Astrocyte (in vitro differentiated cells and primary cell): Measurements from ENCODE around the gene FBXL16. TPM values are rescaled to one million over a fixed set of nuclear protein-coding genes. Genes with fewer than 3 reads are reported as not detected.

Experiments
- DNase-seq: peaks from one replicate; pipeline ENCODE4 v3.0.0-alpha.2; 2010; ENCODE audit warnings: low read depth
- FAIRE-seq: peaks from 2 replicates; lab custom pipeline; 2011; peaks lifted over from hg19 to GRCh38; lab: Jason Lieb, UNC
- H2AFZ ChIP-seq: 2 replicates; pipeline ENCODE4 v1.6.0; 2012; ENCODE audit warnings: low read depth, low read length, inconsistent platforms
- H3K27ac ChIP-seq: 2 replicates; pipeline ENCODE4 v1.5.1; 2011; ENCODE audit warnings: low read depth, low read length, inconsistent platforms
- H3K27me3 ChIP-seq: 2 replicates; pipeline ENCODE4 v1.6.0; 2011; ENCODE audit warnings: low read length, inconsistent platforms; ENCODE audit not compliant: insufficient read depth
- H3K36me3 ChIP-seq: 2 replicates; pipeline ENCODE4 v1.5.1; 2011; ENCODE audit warnings: low read length, inconsistent platforms; ENCODE audit not compliant: insufficient read depth
- H3K4me1 ChIP-seq: 2 replicates; pipeline ENCODE4 v1.5.1; 2011; ENCODE audit warnings: low read length, inconsistent platforms; ENCODE audit not compliant: insufficient read depth
- H3K4me2 ChIP-seq: 2 replicates; pipeline ENCODE4 v1.6.0; 2012; ENCODE audit warnings: low read length, inconsistent platforms
- H3K4me3 ChIP-seq: 2 replicates; pipeline ENCODE4 v1.5.1; 2011; ENCODE audit warnings: low read depth, mild to moderate bottlenecking, low read length, inconsistent platforms; ENCODE audit not compliant: insufficient read depth
- H3K79me2 ChIP-seq: 2 replicates; pipeline ENCODE4 v1.6.0; 2012; ENCODE audit warnings: mild to moderate bottlenecking, low read length, inconsistent platforms; ENCODE audit not compliant: insufficient read depth
- H3K9ac ChIP-seq: 2 replicates; pipeline ENCODE4 v1.6.0; 2012; ENCODE audit warnings: mild to moderate bottlenecking, low read length, inconsistent platforms
- H3K9me3 ChIP-seq: 2 replicates; pipeline ENCODE4 v1.5.1; 2012; ENCODE audit warnings: low read depth, mild to moderate bottlenecking, low read length, inconsistent platforms; ENCODE audit not compliant: insufficient read depth
- H4K20me1 ChIP-seq: 2 replicates; pipeline ENCODE4 v1.6.0; 2012; ENCODE audit warnings: low read length, inconsistent platforms; ENCODE audit not compliant: insufficient read depth
- H3K27ac Mint-ChIP-seq: one replicate; pipeline ENCODE4 v1.8.0; 2021; ENCODE audit warnings: mild to moderate bottlenecking, mixed read lengths; ENCODE audit not compliant: unreplicated experiment
- H3K27me3 Mint-ChIP-seq: one replicate; pipeline ENCODE4 v1.8.0; 2021; ENCODE audit warnings: low read depth, mixed read lengths; ENCODE audit not compliant: unreplicated experiment
- H3K36me3 Mint-ChIP-seq: one replicate; pipeline ENCODE4 v1.8.0; 2021; ENCODE audit warnings: low read depth, mixed read lengths; ENCODE audit not compliant: unreplicated experiment
- H3K4me1 Mint-ChIP-seq: one replicate; pipeline ENCODE4 v1.8.0; 2021; ENCODE audit warnings: low read depth, mixed read lengths; ENCODE audit not compliant: unreplicated experiment
- H3K4me3 Mint-ChIP-seq: one replicate; pipeline ENCODE4 v1.8.0; 2021; ENCODE audit warnings: mild to moderate bottlenecking, moderate library complexity, mixed read lengths; ENCODE audit not compliant: unreplicated experiment
- H3K9me3 Mint-ChIP-seq: one replicate; pipeline ENCODE4 v1.8.0; 2021; ENCODE audit warnings: mild to moderate bottlenecking, mixed read lengths; ENCODE audit not compliant: unreplicated experiment
- CTCF ChIP-seq: IDR thresholded peaks from 2 replicates; pipeline ENCODE4 v1.5.1; 2011; ENCODE audit warnings: low read depth, mild to moderate bottlenecking, inconsistent platforms, low read length, moderate library complexity; ENCODE audit not compliant: insufficient read depth
- EZH2 ChIP-seq: IDR thresholded peaks from 2 replicates; pipeline ENCODE4 v1.6.1; 2012; ENCODE audit warnings: mild to moderate bottlenecking, low read length, inconsistent platforms; ENCODE audit not compliant: insufficient read depth
- total RNA-seq: library from RNA; stranded (reverse); gene quantifications from 2 replicates; pipeline ENCODE4 v1.2.1, GENCODE V29; 2021

Gene FBXL16
- total RNA-seq, 1 donor from 2014 or later = 5.2 TPM

GRCh38 chr16:749010-749409 is 43.4 kb upstream of the FBXL16 start:
- no peak overlapping the region for H3K4me2 ChIP-seq
- DNase-seq = peak; percentile 73
- no peak overlapping the region for H3K27ac ChIP-seq
- H4K20me1 ChIP-seq = no peaks in the 10 kb centered on the region
- no peaks in the 10 kb centered on the region for H3K9me3 ChIP-seq
- Mint-ChIP-seq H3K27ac (peak overlapping the region; percentile 58), H3K27me3 (peaks cover 12% of the 10 kb centered on the region), H3K9me3 (no peaks in the 10 kb centered on the region), H3K4me1 (peaks cover 5% of the 10 kb centered on the region), H3K36me3 (no peaks in the 10 kb centered on the region), H3K4me3 (no peak overlapping the region)
- H3K4me1 ChIP-seq = peaks cover 8% of the 10 kb centered on the region
- no peaks in the 10 kb centered on the region for H3K79me2 ChIP-seq
- no peak for FAIRE-seq
- no peak overlapping the region for H2AFZ ChIP-seq
- TF ChIP-seq CTCF = no peak
- H3K36me3 ChIP-seq = no peaks in the 10 kb centered on the region
- no peak overlapping the region for H3K9ac ChIP-seq
- peaks cover 2% of the 10 kb centered on the region for H3K27me3 ChIP-seq
- no peak overlapping the region for H3K4me3 ChIP-seq

GRCh38 chr16:747978-748746 is 42.6 kb upstream of the FBXL16 start:
- Mint-ChIP-seq H3K4me3 (no peak overlapping the region), H3K9me3 (no peaks in the 10 kb centered on the region), H3K36me3 (no peaks in the 10 kb centered on the region), H3K27ac (no peak overlapping the region), H3K4me1 (peaks cover 5% of the 10 kb centered on the region), H3K27me3 (peaks cover 12% of the 10 kb centered on the region)
- FAIRE-seq (no peak), DNase-seq (no peak)
- Histone ChIP-seq H4K20me1 (no peaks in the 10 kb centered on the region), H3K27me3 (peaks cover 2% of the 10 kb centered on the region), H3K79me2 (no peaks in the 10 kb centered on the region), H3K27ac (no peak overlapping the region), H3K4me2 (no peak overlapping the region), H3K36me3 (no peaks in the 10 kb centered on the region), H2AFZ (no peak overlapping the region), H3K9me3 (no peaks in the 10 kb centered on the region), H3K4me1 (peaks cover 8% of the 10 kb centered on the region), H3K9ac (no peak overlapping the region), H3K4me3 (no peak overlapping the region)
- TF ChIP-seq CTCF = no peak
- no peak for TF ChIP-seq EZH2

- Mint-ChIP-seq H3K4me3 (no peak overlapping the region), H3K27me3 (peaks cover 7% of the 10 kb centered on the region), H3K27ac (no peak overlapping the region), H3K36me3 (no peaks in the 10 kb centered on the region), H3K4me1 (peaks cover 3% of the 10 kb centered on the region), H3K9me3 (no peaks in the 10 kb centered on the region)
- DNase-seq = no peak
- no peak overlapping the region for H3K27ac ChIP-seq
- no peaks in the 10 kb centered on the region for H3K36me3 ChIP-seq
- TF ChIP-seq EZH2 (no peak), CTCF (no peak)
- H3K79me2 ChIP-seq = no peaks in the 10 kb centered on the region
- no peaks in the 10 kb centered on the region for H3K9me3 ChIP-seq
- H3K27me3 ChIP-seq = no peaks in the 10 kb centered on the region
- no peak for FAIRE-seq
- no peak overlapping the region for H3K9ac ChIP-seq
- peaks cover 3% of the 10 kb centered on the region for H3K4me1 ChIP-seq
- no peak overlapping the region for H2AFZ ChIP-seq
- no peak overlapping the region for H3K4me2 ChIP-seq
- H3K4me3 ChIP-seq = no peak overlapping the region
- H4K20me1 ChIP-seq = no peaks in the 10 kb centered on the region
Observed at GRCh38 chr16:746637-747036, 41.0 kb upstream of the FBXL16 start.
